HG02885 (cell line): Measurements from ENCODE around the gene FHAD1.
"Not testable (repeated sequence)": the region's sequence is repeated elsewhere in the genome, so short reads cannot be mapped to it uniquely, and the experiment has no call there.

Source experiments
- ATAC-seq: cut with Tn5 transposase; IDR thresholded peaks from one replicate; pipeline ENCODE4 v1.9.1; 2021; ENCODE audit warnings: mild to moderate bottlenecking; ENCODE audit not compliant: unreplicated experiment, poor library complexity

FHAD1 gene

DNA sequence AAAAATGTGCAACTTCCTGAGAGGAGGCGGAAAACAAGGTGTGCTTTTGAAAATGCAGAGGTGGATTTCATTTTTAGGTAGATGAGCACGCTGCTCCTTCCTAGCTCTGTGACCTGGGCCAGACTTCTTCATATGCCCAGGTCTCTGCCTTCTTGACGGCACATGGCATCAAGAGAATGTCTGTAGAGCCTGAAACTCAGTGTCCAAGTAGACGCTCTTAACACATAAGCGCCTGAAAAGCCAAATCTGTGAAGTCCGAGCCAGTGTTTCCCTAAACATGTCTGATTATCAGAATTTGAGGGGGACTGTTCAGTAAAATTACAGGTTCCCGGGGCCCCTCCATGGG is 25.7 kb downstream of the FHAD1 start:
- no peak for ATAC-seq

DNA sequence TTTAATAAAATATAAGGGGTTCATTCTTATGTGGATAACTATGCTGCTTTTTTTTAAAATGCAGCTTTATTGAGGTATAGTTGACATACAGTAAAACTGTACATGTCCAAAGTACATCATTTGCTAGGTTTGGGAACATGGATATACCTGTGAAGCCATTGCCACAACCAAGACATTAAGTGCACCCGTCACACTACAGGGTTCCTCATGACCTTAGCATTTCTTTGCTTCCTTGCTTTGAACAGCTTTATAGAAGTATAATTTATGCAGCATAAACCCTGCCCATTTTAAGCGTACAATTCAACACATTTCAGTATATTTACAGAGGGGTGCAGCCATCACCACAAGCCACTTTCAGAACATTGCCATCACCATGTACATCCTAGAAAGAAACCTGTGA is 26.3 kb downstream of the FHAD1 start:
- ATAC-seq = no peak

DNA sequence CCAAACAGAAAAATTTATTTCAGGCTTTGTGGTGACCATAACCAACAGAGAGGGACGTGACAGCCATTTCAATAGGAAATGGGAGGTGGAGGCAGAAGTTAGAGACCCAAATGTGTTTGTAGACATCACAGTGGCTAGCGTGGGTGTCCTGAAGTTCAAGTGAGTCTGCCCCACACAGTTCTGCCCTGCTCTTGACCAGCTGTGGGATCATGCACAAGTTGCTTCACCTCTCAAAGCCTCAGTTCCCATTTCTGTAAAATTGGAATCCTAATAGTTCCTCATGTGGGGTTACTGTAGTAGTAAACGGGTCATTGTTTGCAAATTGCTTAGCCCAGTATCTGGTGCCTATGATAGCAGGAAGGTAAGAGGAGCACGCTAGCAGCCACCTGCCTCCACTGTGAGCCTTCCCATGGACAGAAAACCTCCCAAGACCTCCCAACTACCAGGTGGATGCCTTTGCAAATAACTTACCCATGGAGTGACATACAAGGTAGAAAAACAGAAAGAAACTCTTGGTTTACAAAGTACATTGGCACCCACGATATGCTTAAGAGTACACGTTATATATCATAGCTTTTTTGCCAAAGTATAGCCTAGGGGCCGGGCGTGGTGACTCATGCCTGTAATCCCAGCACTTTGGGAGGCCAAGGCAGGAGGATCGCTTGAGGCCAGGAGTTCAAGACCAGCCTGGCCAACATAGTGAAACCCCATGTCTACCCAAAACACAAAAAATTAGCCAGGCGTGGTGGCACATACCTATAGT is 29.1 kb downstream of the FHAD1 start:
- no peak for ATAC-seq

DNA sequence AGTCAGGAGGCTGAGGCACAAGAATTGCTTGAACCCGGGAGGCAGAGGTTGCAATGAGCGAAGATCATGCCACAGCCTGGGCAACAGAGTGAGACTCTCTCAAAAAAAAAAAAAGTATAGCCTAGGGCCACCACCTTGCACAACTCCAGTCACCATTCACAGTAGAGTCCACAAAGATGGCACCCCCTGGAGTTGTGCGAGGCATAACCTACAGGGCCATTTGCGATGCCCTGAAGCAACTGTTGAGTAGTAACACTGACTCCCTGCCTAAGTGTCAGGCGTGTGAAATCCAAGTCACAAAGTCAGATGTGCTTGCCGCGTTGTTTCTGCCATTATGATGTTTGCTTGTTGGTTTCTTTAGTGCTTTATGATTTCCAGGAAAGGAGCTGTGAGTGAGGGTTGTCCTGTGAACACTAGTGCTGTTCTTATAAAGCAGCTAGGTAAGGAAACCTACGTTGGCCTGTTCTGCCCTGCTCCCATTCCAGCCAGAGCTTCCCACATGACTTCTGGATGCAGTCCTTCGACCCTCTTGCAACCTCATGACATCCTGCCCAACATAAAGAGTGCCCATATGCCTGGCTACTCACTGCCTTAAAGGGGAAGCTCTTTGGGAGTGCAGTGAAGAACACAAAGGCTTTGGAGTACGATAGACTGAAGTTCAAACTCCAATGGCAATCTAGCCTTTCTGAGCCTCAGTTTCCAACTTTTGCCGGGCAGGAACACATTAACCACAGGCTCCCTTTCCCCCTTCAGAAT is 29.8 kb downstream of the FHAD1 start:
- no peak for ATAC-seq

DNA sequence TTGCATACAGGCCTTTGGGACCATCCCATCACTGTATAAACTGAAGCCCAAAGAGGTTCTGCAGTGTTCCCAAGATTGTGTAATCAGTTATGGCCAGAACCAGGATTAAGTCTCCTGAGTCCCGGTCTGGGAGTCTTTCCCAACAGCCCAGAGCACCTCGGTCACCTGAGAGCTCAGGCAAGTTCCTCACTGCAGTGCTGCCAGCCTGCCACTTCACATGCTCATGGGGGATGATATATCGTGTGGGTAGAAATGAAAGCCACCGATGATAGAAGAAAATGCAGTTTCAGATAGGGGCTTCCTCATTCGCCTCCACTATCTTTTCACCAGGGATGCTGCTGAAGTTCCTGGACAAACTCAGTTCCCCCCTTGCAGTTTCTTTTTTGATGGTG is 30.4 kb downstream of the FHAD1 start:
- no peak for ATAC-seq

DNA sequence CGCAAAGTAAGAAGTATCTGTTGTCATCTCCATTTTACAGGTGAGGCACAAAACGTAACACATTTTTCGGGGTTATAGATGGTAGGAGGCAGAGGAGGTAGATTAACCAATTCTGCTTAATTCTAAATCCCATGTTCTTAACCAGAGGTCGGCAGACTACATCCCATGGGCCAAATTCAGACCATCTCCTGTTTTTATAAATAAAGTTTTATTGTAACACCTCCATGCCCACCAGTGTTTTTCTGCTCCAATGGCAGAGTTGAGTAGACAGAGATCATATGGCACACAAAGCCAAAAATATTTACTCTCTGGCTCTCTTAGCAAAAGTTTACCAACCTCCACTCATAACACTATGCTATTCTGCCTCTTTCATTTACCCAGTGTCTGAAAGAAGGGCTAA is 30.9 kb downstream of the FHAD1 start:
- no peak for ATAC-seq

DNA sequence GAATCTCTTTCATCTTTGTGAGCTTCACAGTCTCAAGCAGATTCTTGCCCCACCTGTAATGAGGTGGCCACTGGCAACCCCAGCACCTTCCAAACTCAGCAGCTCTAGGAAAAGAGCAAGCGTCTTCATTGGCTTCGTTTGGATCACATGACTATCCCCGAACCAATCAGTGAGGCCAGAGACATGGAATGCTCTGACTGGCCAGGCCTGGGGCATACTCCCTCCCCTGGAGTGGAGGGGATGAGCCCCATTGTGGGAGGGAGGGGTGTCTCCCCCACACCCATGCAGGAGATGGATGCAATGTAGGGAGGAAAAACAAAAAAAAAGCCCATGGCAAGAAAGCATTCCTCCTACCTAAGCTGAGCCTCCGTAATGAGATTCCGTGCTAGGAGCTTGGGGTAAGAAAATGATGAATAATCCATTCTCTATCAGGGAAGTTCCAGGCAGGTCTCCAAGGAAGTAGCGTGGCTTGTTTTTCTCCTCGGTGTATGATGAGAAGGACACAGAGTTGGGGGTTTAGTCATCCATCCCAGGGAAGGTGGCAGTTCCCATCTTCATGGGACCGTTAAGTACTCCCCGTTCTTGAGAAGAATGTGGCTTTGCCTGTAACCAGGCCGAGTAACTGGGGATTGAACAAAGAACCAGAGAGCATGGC is 32.7 kb downstream of the FHAD1 start:
- ATAC-seq = no peak

DNA sequence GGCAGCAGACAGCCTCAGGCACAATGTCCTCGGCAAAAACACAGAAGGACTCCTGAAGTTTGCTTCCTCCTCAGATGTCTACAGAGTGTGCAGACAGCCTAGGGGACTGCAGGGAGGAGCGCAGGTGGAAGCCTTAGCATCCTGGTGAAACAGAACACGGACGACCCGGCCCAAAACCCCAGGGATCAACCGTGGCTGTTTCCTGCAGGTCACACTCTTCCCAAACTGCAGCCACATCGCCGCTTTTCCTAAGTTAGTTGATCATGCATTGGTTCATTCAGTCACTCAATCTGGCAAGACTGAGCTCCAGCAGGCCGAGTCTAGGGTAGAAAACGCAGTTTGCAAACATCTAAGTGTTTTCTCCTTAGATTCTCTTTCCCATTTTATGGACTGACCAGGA is 33.4 kb downstream of the FHAD1 start:
- ATAC-seq = no peak

DNA sequence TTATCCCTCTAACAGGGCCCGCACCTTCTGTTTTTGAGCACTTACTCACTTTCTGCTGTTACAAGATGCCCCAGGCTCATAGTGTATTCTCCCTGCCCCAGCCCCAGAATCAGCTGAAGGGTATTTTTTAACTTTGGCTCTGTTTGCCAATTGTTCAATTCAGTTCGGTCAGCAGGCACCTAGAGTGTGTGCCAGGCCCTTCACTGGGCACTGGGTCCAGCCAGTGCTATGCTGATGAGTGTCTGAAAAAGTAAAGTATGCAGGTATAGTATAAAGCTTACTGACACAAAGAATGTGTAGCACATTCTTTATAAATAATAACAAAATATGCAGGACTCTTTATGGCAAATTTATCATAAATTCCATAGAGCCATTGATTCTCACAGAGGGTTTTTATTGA is 35.0 kb downstream of the FHAD1 start:
- ATAC-seq = no peak

DNA sequence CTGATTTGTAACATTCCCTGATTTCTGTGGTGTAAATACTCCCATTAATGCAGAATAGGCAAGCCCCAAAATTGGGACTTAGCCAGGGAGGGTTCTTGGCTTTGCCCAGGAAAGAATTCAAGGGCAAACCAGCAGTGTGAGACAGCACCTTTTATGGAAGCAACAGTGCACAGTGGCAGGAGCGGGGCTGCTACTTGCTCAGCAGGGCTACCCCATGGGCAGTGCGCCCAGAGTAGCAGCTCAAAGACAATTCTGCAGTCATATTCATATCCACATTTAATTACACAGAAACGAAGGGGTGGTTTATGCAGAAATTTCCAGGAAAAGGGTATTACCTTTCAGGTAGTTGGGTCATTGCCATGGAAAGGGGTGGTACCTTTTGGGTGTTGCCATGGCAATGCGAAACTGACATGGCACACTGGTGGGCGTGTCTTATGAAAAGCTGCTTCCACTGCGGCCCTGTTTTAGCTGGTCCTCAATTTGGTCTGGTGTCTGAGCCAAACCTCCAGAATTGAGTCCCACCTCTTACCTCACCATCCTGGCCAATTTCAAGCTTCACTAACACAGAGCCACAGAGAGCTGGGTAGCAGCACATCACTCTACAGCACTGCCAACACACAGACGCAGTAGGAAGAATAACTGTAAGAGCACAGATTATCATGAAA is 35.9 kb downstream of the FHAD1 start:
- no peak for ATAC-seq

DNA sequence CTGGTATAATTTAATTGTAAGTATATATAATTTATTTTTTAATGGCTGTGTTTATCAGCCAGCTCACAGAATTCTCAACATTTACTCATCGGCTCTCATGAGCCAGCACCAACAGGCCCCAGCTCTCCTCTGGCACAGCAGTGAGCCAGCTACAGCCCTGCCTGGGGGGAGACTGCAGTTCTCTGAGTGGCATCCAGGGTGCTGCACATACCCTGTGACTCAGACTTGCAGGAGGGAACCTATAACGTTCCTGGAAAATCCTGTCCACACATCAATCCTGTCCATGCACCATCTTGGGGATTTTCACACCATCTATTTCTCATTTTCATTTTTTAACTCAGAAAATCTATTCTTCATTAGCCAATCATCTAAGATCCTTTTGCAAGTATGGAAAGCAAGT is 36.5 kb downstream of the FHAD1 start:
- ATAC-seq = no peak

DNA sequence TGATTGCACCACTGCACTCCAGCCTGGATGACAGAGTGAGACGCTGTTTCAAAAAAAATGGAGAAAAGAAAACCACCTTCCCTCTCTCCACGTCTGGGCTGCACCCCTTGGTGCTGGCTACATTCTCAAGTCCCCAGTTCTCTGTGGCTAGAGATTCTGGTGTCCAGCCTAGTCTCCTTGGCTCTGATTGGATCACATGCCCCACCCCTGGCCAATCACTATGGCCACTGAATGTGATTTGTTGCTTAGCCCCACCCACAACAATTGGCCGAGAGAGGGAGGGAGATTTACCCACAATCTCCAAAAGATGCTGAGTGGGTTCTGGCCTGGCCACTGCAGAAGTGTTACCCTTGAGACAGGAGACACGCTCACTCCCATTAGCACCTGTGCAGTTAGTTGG is 39.4 kb downstream of the FHAD1 start:
- ATAC-seq = no peak

DNA sequence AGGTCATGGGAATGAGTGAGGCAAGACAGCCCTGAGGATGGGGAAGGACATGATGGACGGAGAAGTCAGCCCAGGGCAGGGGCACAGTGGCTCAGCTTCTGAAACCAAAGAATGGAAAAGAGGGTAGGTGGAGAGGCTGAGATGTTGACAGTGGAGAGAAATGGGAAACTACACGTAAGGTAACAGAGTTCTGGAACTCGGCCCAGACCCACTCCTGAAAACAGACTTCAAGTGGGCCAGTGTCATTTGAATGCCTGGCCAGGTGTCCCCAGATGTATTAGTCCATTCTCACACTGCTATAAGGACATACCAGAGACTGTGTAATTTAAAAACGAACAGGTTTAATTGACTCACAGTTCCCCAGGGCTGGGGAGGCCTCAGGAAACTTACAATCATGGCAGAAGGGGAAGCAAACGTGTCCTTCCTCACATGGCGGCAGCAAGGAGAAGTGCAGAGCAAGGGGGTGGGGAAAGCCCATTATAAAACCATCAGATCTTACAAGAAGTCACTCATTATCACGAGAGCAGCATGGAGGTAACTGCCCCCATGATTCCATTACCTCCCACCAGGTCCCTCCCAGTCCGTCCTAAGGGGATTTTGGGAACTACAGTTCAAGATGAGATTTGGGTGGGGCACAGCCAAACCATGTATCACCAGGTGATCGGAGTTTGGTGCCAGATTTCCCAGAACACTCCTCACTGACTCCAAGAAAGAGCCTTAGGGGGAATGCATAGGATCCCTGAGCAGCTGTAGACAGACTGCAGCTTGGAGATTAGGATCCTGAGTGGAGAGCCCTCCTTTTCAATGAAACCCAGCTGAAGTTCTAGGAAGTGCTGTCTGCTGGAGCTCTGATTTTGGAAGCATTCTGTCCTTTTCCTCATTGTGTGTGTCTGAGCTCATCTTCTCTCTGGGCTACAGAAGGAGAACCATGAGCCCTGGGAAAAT is 40.3 kb downstream of the FHAD1 start:
- no peak for ATAC-seq

DNA sequence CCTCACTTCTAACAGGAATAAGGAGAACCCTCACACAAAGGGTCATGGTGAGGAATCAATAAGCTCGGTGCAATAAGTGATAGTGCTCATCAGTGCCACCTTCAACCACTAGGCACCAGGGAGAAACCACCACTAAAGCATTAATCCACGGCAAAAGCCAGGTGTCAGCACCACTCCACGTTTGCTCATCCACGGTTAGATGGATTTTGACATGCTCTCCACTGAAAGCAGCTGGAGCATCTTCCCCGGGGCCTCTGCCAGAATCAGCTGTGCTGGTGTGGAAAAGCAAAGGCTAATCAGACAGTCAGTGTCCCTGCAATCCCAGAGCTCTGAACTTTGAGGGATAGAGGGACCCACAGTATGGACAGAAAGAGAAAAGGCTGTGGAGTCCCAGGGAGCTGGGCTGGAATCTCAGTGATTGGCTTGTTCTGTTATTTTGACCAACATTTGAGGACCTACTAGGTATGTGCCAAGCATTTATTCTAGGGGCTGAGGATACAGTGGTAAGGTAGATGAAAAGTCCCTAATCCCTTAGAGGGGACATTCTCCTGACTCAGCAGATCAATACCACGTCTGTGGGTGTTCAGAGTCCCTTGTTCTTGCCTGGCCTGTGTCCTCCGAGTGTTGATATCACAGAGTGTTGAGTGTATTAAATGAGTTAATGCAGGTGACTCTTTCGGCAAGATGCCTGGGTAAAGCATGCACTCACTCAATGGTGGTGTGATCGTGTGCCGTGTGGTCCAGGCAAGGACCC is 41.3 kb downstream of the FHAD1 start:
- ATAC-seq = no peak

DNA sequence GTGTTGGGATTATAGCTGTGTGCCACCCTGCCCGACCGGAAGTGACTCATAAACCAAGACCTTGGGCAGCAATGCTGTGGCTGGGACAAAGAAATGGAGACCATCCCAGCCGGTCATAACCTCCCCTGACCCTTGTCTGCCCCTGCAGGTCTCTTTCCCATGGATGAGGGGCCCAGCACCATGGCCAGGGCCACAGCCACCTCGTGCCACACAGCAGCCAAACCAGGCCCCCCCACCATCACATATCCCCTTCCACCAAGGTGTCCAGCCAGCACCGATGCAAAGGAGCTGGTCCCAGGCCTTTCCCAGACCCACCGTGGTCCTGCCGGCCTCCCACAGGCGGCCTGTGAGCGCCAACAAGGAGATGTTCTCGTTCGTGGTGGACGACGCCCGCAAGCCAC is 42.2 kb downstream of the FHAD1 start:
- ATAC-seq = no peak

DNA sequence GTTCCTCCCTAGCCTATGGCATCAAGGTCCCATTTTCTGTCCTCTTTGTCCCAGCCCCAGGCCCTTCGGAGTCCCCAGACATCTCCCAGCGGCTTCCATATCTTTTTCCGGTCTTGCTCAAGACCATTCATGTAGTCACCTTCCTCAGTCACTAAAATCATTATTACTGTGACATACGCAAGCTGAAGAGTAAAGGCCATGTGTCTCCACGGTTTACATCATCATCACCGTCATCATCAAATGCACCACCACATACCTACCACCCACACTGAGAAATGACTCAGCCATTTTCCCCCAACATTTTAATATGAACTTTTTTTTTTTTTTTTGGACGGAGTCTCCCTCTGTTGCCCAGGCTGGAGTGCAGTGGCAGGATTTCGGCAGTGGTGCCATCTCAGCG is 43.4 kb downstream of the FHAD1 start:
- ATAC-seq = no peak

DNA sequence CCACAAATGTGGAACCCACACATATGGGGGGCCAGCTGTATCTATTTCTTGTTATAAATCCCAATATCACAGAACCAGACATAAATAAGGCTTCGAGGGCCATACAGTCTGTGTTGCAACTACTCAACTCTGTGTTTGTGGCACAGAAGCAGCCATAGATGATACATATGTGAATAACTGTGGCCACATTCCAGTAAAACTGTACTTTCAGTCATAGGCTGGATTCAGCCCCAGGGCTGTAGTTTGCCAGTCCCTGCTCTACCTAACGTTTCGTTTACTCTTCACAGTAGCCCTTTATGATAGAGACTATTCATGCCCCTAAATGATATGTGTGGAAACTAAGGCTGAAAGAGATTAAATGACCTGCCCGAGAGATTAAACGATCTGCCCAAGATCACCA is 48.7 kb downstream of the FHAD1 start:
- no peak for ATAC-seq

DNA sequence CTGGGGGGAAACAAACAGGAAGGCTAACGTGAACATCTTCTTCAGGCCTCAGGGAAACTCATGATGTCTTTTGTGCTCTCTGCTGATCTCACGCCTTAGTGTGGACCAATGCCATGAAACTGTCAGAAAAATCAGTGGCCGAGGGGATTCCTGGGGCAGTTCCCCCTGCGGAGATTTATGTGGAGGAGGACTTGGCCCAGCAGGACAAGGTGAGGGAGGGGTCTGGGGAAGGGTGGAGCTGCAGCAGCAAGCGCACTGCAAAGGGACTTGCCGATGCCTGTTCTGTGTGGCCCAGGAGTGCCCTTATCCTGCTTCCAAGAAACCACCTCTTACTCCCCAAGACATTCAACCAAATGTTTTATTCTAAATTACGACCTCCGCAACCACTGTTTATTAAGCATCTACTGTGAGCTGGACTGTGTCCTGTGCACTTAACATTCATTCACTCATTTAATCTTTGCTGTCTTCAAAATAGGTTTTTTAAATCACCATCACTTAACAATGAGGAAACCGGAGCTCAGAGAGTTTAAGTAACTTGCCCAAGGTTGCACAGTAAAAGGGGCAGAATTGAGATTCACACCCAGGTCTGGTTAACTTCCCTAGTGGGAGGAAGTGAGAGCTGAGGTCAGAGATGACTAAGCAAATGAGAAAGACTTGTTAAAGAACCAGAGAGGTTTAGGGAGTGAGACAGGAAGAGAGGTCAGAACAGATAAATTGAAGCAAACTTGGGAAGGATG is 49.7 kb downstream of the FHAD1 start:
- no peak for ATAC-seq

DNA sequence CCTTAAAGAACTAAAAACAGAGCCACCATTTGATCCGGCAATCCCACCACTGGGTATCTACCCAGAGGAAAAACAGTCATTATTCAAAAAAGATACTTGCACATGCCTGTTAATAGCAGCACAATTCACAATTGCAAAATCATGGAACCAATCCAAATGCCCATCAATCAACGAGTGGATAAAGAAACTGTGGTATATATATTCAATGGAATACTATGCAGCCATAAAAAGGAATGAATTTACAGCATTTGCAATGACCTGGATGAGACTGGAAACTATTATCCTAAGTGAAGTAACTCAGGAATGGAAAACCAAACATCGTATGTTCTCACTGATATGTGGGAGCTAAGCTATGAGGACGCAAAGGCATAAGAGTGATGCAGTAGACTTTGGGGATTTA is 51.0 kb downstream of the FHAD1 start:
- not testable (repeated sequence) for ATAC-seq
